GM10266 (cell line): Measurements from ENCODE around the gene PWP1.

Experiments
- DNase-seq: peaks from one replicate; pipeline ENCODE4 v3.0.0; 2012; ENCODE audit errors: extremely low spot score
- CTCF ChIP-seq: IDR thresholded peaks from 2 replicates; pipeline ENCODE4 v1.5.1; 2012; ENCODE audit warnings: mild to moderate bottlenecking, low read depth; ENCODE audit not compliant: control insufficient read depth, insufficient read depth; ENCODE audit errors: missing control alignments

Gene PWP1

GRCh38 chr12:107667464-107667863, 18.1 kb upstream of the PWP1 start:
- no peak for TF ChIP-seq CTCF

GRCh38 chr12:107668320-107669098, 17.1 kb upstream of the PWP1 start:
- no peak for DNase-seq
- no peak for TF ChIP-seq CTCF

More at GRCh38 chr12:107667464-107667863, 18.1 kb upstream of the PWP1 start:
- no peak for DNase-seq

- no peak for DNase-seq
- TF ChIP-seq CTCF: no peak
Observed at GRCh38 chr12:107669946-107670345, 15.7 kb upstream of the PWP1 start.

- peak; percentile 38 for DNase-seq
- TF ChIP-seq CTCF: peak; percentile 72
Observed at GRCh38 chr12:107670999-107671643, 14.5 kb upstream of the PWP1 start.

GRCh38 chr12:107677671-107678070, 7.9 kb upstream of the PWP1 start:
- no peak for DNase-seq
- TF ChIP-seq CTCF: no peak

- TF ChIP-seq CTCF: no peak
- DNase-seq: no peak
Observed at GRCh38 chr12:107679336-107679735, 6.3 kb upstream of the PWP1 start.

- no peak for TF ChIP-seq CTCF
- no peak for DNase-seq
Observed at GRCh38 chr12:107681455-107681835, 4.2 kb upstream of the PWP1 start.
